Measurements from ENCODE around the gene ETV1.

DNA sequence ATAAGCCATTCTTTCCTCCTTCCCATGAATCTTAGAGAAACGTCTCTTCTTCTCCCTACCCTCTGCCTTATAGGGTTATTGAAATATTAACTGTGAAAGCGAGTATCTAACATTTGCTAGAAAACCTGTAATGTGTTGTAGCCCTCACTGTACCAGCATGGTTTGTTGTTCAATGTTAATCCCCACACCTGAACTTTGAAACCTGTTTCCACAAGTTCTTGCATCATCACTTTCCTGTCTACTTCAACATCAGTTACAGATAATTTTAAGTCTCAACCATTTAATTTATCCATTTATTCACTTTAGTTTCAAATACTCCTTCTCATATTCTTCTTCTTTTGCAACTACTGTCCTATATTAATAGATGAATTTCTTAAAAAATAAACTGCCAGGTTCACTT is 148.2 kb downstream of the ETV1 start:
- TF ChIP-seq, protein P1, sequence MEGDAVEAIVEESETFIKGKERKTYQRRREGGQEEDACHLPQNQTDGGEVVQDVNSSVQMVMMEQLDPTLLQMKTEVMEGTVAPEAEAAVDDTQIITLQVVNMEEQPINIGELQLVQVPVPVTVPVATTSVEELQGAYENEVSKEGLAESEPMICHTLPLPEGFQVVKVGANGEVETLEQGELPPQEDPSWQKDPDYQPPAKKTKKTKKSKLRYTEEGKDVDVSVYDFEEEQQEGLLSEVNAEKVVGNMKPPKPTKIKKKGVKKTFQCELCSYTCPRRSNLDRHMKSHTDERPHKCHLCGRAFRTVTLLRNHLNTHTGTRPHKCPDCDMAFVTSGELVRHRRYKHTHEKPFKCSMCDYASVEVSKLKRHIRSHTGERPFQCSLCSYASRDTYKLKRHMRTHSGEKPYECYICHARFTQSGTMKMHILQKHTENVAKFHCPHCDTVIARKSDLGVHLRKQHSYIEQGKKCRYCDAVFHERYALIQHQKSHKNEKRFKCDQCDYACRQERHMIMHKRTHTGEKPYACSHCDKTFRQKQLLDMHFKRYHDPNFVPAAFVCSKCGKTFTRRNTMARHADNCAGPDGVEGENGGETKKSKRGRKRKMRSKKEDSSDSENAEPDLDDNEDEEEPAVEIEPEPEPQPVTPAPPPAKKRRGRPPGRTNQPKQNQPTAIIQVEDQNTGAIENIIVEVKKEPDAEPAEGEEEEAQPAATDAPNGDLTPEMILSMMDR (conservative IDR thresholded peaks at IDR 0.05; ENCODE audit: low read length), result no peak
- TF ChIP-seq EZH2phosphoT487 (IDR thresholded peaks at IDR 0.05; ENCODE audit: borderline replicate concordance), result no peak
